DMS79 treated with DMSO at 0.1 percent for 48 hours (cell line): Measurements from ENCODE around the gene LPAR1.

Source experiments
- DNase-seq: peaks from one replicate; lab custom pipeline; 2025; lab: John Stamatoyannopoulos, UW

The LPAR1 gene

GRCh38 chr9:110954822-110955291 lies 83.4 kb downstream of the LPAR1 start:
- DNase-seq = no peak

DNA sequence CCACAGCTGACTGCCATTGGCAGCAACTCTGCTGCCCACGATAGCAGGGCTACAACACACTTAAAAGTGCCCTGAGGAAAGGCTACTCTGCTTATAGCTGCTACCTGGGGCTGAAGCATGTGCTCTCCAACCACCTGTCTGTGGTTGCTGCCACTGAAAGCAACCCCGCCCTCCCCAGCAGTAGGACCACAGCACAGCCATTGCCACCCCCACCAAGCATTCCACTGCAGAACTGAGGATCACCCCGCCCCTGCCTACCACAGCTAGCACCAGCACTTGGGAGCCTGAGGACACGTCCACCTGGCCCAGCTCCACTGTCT lies 85.8 kb downstream of the LPAR1 start:
- no peak for DNase-seq

GRCh38 chr9:110951805-110952539 lies 86.3 kb downstream of the LPAR1 start:
- no peak for DNase-seq

- no peak for DNase-seq
Measured at GRCh38 chr9:110950041-110950645, 88.1 kb downstream of the LPAR1 start.

DNA sequence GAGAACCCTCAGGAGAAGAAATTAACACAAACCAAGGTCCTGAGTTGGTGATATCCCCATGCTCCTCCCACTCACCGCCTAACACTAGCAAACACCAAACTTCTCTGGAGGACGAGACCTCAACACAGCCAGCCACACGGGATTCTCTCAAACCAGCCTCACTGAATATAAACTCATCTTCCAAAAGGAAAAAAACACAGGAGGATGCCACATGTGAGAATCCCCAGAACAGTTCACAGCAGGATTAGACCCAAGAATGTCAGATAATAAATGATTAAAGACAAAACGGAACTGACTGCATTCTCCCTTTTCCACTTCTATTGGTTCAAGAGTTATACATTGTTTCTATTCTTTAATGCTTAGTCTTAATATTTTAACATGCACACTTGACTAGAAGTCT lies 89.2 kb downstream of the LPAR1 start:
- DNase-seq = no peak

DNA sequence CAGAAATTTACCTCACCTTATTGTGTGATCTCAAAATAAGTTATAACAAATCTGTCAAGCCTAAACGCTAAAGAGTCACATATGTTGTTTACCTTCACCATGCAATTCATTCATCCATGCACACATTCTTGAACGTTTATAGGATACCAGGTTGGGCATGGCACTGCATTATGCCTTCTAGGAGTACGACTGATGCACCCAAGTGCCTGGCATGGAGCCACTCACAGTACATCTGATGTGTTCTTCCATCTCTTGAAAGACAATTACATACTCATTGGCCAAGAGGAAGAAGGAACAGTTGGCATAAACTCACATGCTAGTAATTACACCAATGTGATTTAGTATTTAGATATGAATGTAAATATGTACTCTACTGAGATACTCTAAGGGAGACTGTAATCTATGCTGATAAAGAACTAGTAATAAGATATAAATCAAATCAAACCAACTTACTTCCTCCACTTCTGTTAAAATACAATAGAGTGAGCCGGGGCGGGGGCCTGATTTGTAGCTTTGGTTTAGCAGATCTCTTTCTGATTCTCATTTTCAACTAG lies 90.7 kb downstream of the LPAR1 start:
- peak; percentile 27 for DNase-seq

DNA sequence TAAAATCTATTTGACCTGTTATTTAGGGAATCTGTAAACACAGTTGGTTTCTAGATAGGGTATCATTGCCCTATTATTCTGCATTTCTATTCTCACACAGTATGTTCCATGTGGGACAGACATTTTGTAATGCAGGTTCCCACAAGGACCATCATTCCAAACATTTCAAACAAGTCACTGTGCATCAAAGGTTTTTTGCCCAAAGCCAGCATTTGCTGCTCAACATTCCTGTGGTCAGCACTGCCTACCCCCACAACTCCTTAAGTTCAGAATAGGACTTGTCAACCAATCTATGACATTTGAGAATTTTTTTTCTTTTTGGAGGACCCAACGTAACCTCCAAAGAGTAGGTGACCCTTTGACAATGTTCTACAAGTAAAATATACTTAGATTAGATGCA lies 95.7 kb downstream of the LPAR1 start:
- DNase-seq = no peak

DNA sequence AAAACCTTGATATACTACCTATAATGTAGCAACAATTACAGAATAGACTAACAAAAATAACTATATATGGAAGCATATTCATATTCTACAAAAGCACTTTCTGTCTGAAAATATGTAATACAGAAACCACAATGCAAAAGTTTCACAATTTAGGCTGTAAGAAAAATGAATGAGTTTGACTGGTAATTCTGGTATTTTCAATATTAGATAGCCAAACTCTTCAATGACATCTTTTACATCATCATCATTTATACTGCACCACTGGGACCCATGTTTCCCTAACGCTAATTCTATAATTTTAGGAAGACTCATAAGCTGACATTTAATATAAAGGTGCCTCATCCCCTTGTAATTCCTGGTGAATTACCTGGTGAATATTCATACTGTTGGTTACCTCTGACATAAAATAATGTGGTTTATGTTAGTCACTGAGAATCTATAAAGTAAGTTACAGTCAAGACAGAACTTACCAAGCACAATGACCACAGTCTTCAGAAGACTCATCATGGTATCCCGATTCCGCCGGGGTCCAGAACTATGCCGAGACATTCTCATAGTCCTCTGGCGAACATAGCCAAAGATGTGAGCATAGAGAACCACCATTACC lies 97.2 kb downstream of the LPAR1 start:
- no peak for DNase-seq

- no peak for DNase-seq
Measured at GRCh38 chr9:110939573-110939972, 98.7 kb downstream of the LPAR1 start.

DNA sequence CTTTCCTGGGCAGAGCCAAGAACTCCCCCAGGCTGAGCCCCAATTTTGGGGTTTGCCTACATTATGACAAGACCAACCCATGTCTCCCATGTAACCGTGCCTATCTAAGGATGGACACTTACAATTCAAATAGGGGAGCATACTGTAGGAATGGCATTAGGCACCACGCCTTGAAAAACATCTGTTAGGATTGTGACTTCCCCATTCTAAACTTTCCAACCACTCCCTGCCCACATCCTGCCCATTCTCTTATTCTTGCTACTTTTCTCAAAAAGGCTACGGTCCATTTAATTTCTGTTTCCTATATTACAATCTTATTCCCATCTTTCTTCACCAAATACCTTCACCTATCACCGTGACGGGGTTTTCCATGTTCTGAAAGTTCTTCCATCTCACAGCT lies 99.2 kb downstream of the LPAR1 start:
- no peak for DNase-seq

- DNase-seq = no peak
Measured at GRCh38 chr9:110938242-110938641, 100.0 kb downstream of the LPAR1 start.

- DNase-seq = no peak
Measured at GRCh38 chr9:110936719-110937452, 101.4 kb downstream of the LPAR1 start.

- no peak for DNase-seq
Measured at GRCh38 chr9:110936237-110936636, 102.0 kb downstream of the LPAR1 start.

GRCh38 chr9:110935829-110936228 lies 102.4 kb downstream of the LPAR1 start:
- no peak for DNase-seq

- no peak for DNase-seq
Measured at GRCh38 chr9:110933350-110934001, 104.8 kb downstream of the LPAR1 start.

DNA sequence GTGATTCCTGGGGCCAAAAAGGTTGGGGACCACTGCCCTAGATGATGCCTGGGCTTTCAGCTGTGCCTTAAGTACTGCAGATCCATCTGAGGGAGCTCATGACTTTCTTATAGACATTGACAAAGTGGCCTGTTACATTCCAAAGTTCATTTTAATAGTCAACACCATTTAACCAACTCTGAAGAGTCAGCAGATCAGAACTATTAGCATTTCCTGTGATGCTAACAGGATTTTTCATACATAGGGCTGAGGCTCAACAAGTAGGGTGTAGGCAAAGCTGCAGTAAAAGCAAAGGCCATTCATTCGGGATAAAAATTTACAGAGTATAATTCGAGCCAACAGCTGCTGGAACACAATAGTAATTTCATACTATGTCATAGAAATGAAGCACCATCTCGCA lies 105.4 kb downstream of the LPAR1 start:
- DNase-seq = no peak

DNA sequence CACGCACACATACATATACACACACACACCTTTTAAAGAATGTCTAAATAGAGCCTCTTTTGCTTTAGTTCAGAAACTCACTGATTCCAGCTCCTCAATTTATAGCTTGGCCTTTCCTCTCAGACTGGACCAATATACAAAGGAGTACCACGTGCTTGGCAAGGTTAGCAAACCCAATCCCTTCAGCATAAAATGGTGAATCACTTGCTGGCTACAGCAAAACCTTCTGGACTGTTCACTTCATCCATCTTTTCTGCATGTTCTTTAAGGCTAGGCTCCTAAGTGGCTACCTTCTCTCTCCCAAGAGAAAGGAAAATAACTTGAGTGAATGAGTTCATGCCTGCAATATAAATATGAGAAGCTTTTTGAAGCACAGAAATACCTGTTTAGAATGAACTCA lies 109.7 kb downstream of the LPAR1 start:
- DNase-seq = no peak

DNA sequence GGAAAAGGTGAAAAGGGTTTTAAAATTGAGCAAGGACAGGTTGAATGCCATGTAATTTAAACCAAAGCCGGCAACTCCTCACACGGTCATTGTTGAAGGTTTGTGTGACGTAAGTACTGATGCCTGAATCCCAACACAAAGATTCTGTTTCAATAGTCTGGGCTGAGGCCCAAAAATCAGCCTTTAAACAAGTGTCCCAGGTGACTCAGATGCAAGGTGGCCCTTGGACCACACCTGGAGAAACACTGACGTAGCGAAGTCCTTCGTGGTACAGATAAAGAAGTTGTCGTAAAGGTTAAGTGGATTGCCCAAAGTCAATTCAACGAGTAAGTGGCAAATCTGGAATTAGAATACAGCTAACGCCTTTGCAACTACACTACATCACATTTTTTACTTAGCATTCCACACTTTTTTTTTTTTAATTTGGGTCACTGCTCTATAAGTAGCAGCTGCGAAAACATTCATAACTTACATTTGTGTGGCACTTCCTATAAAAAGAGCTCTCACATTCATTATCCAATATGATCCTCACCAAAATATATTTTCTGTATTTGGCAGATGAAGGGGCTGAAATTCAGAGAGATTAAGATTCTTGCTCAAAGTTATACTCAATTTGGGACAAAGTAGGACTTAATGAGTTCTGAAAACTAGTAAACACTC lies 111.3 kb downstream of the LPAR1 start:
- no peak for DNase-seq

GRCh38 chr9:110923601-110924000 lies 114.7 kb downstream of the LPAR1 start:
- DNase-seq = no peak

DNA sequence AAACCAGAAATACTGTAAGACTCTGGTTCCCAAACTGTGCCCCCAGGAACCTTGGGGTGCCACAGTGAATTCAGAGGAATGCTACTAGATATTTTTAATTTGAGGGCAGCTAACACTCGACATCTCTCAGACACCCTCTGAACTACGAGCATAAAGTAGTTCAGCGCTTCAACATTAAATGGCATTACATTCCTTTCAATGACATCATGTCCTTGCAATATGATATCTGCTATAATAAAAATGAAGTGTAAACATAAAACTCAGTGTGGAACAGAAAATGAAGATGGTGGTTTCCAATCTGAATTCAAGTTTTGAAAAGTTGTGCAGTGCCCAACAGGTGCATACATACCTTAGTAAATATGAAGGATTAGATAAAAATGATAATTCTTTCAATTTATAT lies 116.1 kb downstream of the LPAR1 start:
- DNase-seq = no peak

- DNase-seq = no peak
Measured at GRCh38 chr9:110921705-110922104, 116.6 kb downstream of the LPAR1 start.

- no peak for DNase-seq
Measured at GRCh38 chr9:110919609-110920008, 118.7 kb downstream of the LPAR1 start.
